ENCODE data around the gene MRPL2.

- TF ChIP-seq CTCF (conservative IDR thresholded peaks at IDR 0.05 in 1 of 2, IDR thresholded peaks at IDR 0.05 in 1 of 2; ENCODE audit: low read depth in 1 of 2, low read length in 2 of 2) (no peak), EZH2 (IDR thresholded peaks at IDR 0.05; ENCODE audit: low read length, missing control alignments) (no peak)
Observed at GRCh38 chr6:43086022-43086658, 26.9 kb upstream of the MRPL2 start.

Data from fibroblast of lung (primary cell).